SH-SY5Y (cell line): ENCODE data around the gene NKD2.

Experiments
- GATA2 ChIP-seq: IDR thresholded peaks from 2 replicates; pipeline ENCODE4 v1.6.1; 2011; ENCODE audit warnings: mild to moderate bottlenecking, low read depth, low read length
- GATA3 ChIP-seq: IDR thresholded peaks from 2 replicates; pipeline ENCODE4 v1.6.1; 2011; ENCODE audit warnings: low read depth, mild to moderate bottlenecking, low read length, moderate library complexity

GRCh38 chr5:1015507-1015906 is 6.9 kb downstream of the NKD2 start:
- TF ChIP-seq GATA2 (no peak), GATA3 (no peak)
